Right cardiac atrium (tissue), 5 donors: ENCODE measurements around the gene KRTAP2-3. TPM values are rescaled to one million over a fixed set of nuclear protein-coding genes. Genes with fewer than 3 reads are reported as not detected.

ENCODE experiments used
- ATAC-seq, 2 donors: fragments of 200-7000 bp; cut with Tn5 transposase; one replicate each; pipeline versions ENCODE4 v1.8.0 to v1.9.1; 2020; ENCODE audit warnings: moderate library complexity in 2 of 2, mild to moderate bottlenecking in 1 of 2
- DNase-seq, 3 donors: peaks; one replicate each; pipeline ENCODE4 v3.0.0-alpha.2; 2020
- H3K27ac ChIP-seq: one replicate; pipeline ENCODE4 v1.5.1; 2013; ENCODE audit warnings: mild to moderate bottlenecking, low read length, control low read depth, moderate library complexity
- H3K27me3 ChIP-seq: one replicate; pipeline ENCODE4 v1.6.1; 2013; ENCODE audit not compliant: control insufficient read depth, insufficient read depth
- H3K4me1 ChIP-seq: one replicate; pipeline ENCODE4 v1.6.1; 2013; ENCODE audit warnings: low read length; ENCODE audit not compliant: control insufficient read depth, insufficient read depth
- H3K4me3 ChIP-seq: one replicate; pipeline ENCODE4 v1.5.1; 2013; ENCODE audit warnings: low read length, control low read depth
- H3K9me3 ChIP-seq: one replicate; pipeline ENCODE4 v1.6.1; 2013; ENCODE audit warnings: low read length; ENCODE audit not compliant: control insufficient read depth
- WGBS: extraction: QIAGEN DNeasy Blood & Tissue Kit; methylation state at CpG from one replicate; pipeline ENCODE4 v1.1.7; 2013; 5-methylcytosine and 5-hydroxymethylcytosine counted together
- intact Hi-C, 4 donors: fragments of 100-400 bp; cut with DNase I; formaldehyde crosslinking; loops; one replicate each; pipeline versions ENCODE4 v1.11.0 to v1.14.0; 2022 to 2023
- polyA plus RNA-seq: library from polyadenylated mRNA; stranded (reverse); fragments of 200-250 nt; gene quantifications from one replicate; pipeline ENCODE4 v1.2.3, GENCODE V29; 2013
- total RNA-seq, 4 donors: library from RNA; stranded (reverse); fragmentation: NEBNext Ultra II Directional; extraction: Animal tissue kit (Norgen Biotek cat#: 25700); gene quantifications; one replicate each; pipeline ENCODE4 v1.2.1, GENCODE V29; 2021
- donor health status: healthy with polysubstance abuse.
- donor health status: DM: no; HTN: yes; CAD: no.
- donor health status: DM: no; HTN: no; CAD: no.
- donor health status: DM: no; HTN: yes; CAD: no; lungs with severe emphysema.
- donor health status: DM: yes; HTN: yes; CAD: no.

The KRTAP2-3 gene
- total and polyA plus RNA-seq, 5 donors = not detected

DNA sequence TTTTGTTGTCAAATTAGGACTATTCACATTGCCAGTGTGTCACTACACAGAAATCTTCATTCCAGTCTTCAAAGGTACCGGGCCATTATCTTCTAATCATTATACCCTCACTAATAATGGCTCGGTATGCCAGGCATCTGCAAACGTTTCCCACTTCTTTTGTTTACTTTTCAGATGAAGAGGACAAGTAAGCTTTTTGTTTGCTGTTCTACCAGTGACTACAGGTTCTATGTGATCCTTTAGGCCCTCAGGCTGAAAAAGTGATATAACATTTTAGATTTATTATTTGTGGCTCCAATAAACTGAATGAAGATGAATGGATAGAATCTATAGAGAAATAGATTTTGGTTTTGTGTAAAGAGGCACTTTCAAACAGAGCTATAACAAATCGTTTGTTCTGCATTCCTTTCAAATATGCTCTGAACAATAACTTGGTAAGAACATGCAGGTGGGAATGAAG lies 50.6 kb downstream of the KRTAP2-3 start:
- Histone ChIP-seq H3K4me3 (no peak overlapping the region), H3K9me3 (no peaks in the 10 kb centered on the region), H3K27ac (no peak overlapping the region), H3K4me1 (no peaks in the 10 kb centered on the region), H3K27me3 (no peaks in the 10 kb centered on the region)
- ATAC-seq = no peak
- no peak for DNase-seq
- WGBS = 47% methylated on average over 4 of the region's 4 CpGs
- intact Hi-C loops = no loop called here

Other genes starting within 250 kb of the KRTAP2-3 start
Only the 30 nearest of the 38 such genes appear.
- not detected for gene KRT20, start 174.9 kb downstream of the KRTAP2-3 start, total RNA-seq
- gene KRT20, start 174.9 kb downstream of the KRTAP2-3 start, polyA plus RNA-seq = 0.14 TPM
- not detected for gene KRT23, start 122.5 kb downstream of the KRTAP2-3 start, total RNA-seq
- not detected for gene KRT23, start 122.5 kb downstream of the KRTAP2-3 start, polyA plus RNA-seq
- gene KRT39, start 93.2 kb downstream of the KRTAP2-3 start, total RNA-seq = not detected
- not detected for gene KRT39, start 93.2 kb downstream of the KRTAP2-3 start, polyA plus RNA-seq
- not detected for gene KRT40, start 75.8 kb downstream of the KRTAP2-3 start, total RNA-seq
- not detected for gene KRT40, start 75.8 kb downstream of the KRTAP2-3 start, polyA plus RNA-seq
- not detected for gene KRTAP3-3, start 66.0 kb downstream of the KRTAP2-3 start, total RNA-seq
- gene KRTAP3-3, start 66.0 kb downstream of the KRTAP2-3 start, polyA plus RNA-seq = not detected
- gene KRTAP3-2, start 60.2 kb downstream of the KRTAP2-3 start, total RNA-seq = not detected
- not detected for gene KRTAP3-2, start 60.2 kb downstream of the KRTAP2-3 start, polyA plus RNA-seq
- gene KRTAP3-1, start 51.0 kb downstream of the KRTAP2-3 start, total RNA-seq = not detected
- not detected for gene KRTAP3-1, start 51.0 kb downstream of the KRTAP2-3 start, polyA plus RNA-seq
- gene KRTAP1-5, start 32.9 kb downstream of the KRTAP2-3 start, total RNA-seq = not detected
- gene KRTAP1-5, start 32.9 kb downstream of the KRTAP2-3 start, polyA plus RNA-seq = not detected
- not detected for gene KRTAP1-4, start 29.9 kb downstream of the KRTAP2-3 start, total RNA-seq
- not detected for gene KRTAP1-4, start 29.9 kb downstream of the KRTAP2-3 start, polyA plus RNA-seq
- not detected for gene KRTAP1-3, start 25.2 kb downstream of the KRTAP2-3 start, total RNA-seq
- not detected for gene KRTAP1-3, start 25.2 kb downstream of the KRTAP2-3 start, polyA plus RNA-seq
- not detected for gene KRTAP1-1, start 18.7 kb downstream of the KRTAP2-3 start, total RNA-seq
- not detected for gene KRTAP1-1, start 18.7 kb downstream of the KRTAP2-3 start, polyA plus RNA-seq
- gene KRTAP2-1, start 12.8 kb downstream of the KRTAP2-3 start, total RNA-seq = not detected
- not detected for gene KRTAP2-1, start 12.8 kb downstream of the KRTAP2-3 start, polyA plus RNA-seq
- not detected for gene KRTAP2-2, start 4.9 kb downstream of the KRTAP2-3 start, total RNA-seq
- gene KRTAP2-2, start 4.9 kb downstream of the KRTAP2-3 start, polyA plus RNA-seq = not detected
- gene KRTAP2-4, start 5.8 kb upstream of the KRTAP2-3 start, total RNA-seq = not detected
- not detected for gene KRTAP2-4, start 5.8 kb upstream of the KRTAP2-3 start, polyA plus RNA-seq
- not detected for gene KRTAP4-7, start 24.0 kb upstream of the KRTAP2-3 start, total RNA-seq
- not detected for gene KRTAP4-7, start 24.0 kb upstream of the KRTAP2-3 start, polyA plus RNA-seq
- gene KRTAP4-8, start 38.0 kb upstream of the KRTAP2-3 start, total RNA-seq = not detected
- not detected for gene KRTAP4-8, start 38.0 kb upstream of the KRTAP2-3 start, polyA plus RNA-seq
- gene KRTAP4-16, start 42.1 kb upstream of the KRTAP2-3 start, total RNA-seq = not detected
- gene KRTAP4-16, start 42.1 kb upstream of the KRTAP2-3 start, polyA plus RNA-seq = not detected
- not detected for gene KRTAP4-9, start 45.3 kb upstream of the KRTAP2-3 start, total RNA-seq
- not detected for gene KRTAP4-9, start 45.3 kb upstream of the KRTAP2-3 start, polyA plus RNA-seq
- not detected for gene KRTAP4-11, start 58.3 kb upstream of the KRTAP2-3 start, total RNA-seq
- gene KRTAP4-11, start 58.3 kb upstream of the KRTAP2-3 start, polyA plus RNA-seq = not detected
- gene KRTAP4-12, start 64.1 kb upstream of the KRTAP2-3 start, total RNA-seq = not detected
- gene KRTAP4-12, start 64.1 kb upstream of the KRTAP2-3 start, polyA plus RNA-seq = not detected
- gene KRTAP4-6, start 80.4 kb upstream of the KRTAP2-3 start, total RNA-seq = not detected
- not detected for gene KRTAP4-6, start 80.4 kb upstream of the KRTAP2-3 start, polyA plus RNA-seq
- not detected for gene KRTAP4-5, start 89.7 kb upstream of the KRTAP2-3 start, total RNA-seq
- not detected for gene KRTAP4-5, start 89.7 kb upstream of the KRTAP2-3 start, polyA plus RNA-seq
- not detected for gene KRTAP4-4, start 100.6 kb upstream of the KRTAP2-3 start, total RNA-seq
- not detected for gene KRTAP4-4, start 100.6 kb upstream of the KRTAP2-3 start, polyA plus RNA-seq
- gene KRTAP4-3, start 108.1 kb upstream of the KRTAP2-3 start, total RNA-seq = not detected
- not detected for gene KRTAP4-3, start 108.1 kb upstream of the KRTAP2-3 start, polyA plus RNA-seq
- gene KRTAP4-2, start 118.1 kb upstream of the KRTAP2-3 start, total RNA-seq = not detected
- not detected for gene KRTAP4-2, start 118.1 kb upstream of the KRTAP2-3 start, polyA plus RNA-seq
- gene KRTAP4-1, start 124.8 kb upstream of the KRTAP2-3 start, total RNA-seq = not detected
- not detected for gene KRTAP4-1, start 124.8 kb upstream of the KRTAP2-3 start, polyA plus RNA-seq
- gene KRTAP9-1, start 129.8 kb upstream of the KRTAP2-3 start, total RNA-seq = not detected
- gene KRTAP9-1, start 129.8 kb upstream of the KRTAP2-3 start, polyA plus RNA-seq = not detected
- gene KRTAP9-2, start 166.5 kb upstream of the KRTAP2-3 start, total RNA-seq = not detected
- gene KRTAP9-2, start 166.5 kb upstream of the KRTAP2-3 start, polyA plus RNA-seq = not detected
- gene KRTAP9-3, start 172.3 kb upstream of the KRTAP2-3 start, total RNA-seq = not detected
- not detected for gene KRTAP9-3, start 172.3 kb upstream of the KRTAP2-3 start, polyA plus RNA-seq
- gene KRTAP9-8, start 177.9 kb upstream of the KRTAP2-3 start, total RNA-seq = not detected
- not detected for gene KRTAP9-8, start 177.9 kb upstream of the KRTAP2-3 start, polyA plus RNA-seq